ENCODE data around the gene BRAP.

DNA sequence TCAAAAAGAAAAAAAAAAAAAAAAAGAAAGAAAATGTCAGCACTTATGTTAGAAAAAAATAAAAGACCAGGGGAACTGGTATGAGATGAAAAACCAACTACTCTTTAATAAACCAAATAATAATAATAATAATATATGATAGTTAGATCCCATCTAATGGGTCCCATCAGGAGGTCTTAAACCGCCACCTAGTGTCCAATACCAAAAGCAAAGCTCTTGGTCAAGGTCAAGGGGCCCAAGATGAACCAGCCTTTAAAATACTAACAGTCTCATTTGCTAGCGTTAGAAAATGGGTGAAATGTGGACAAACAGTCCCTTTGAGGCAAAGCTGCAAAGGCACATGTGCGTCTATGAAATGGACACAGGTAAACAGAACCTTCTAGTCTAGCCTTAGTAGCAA, 12.3 kb downstream of the BRAP start:
- TF ChIP-seq, protein P1, sequence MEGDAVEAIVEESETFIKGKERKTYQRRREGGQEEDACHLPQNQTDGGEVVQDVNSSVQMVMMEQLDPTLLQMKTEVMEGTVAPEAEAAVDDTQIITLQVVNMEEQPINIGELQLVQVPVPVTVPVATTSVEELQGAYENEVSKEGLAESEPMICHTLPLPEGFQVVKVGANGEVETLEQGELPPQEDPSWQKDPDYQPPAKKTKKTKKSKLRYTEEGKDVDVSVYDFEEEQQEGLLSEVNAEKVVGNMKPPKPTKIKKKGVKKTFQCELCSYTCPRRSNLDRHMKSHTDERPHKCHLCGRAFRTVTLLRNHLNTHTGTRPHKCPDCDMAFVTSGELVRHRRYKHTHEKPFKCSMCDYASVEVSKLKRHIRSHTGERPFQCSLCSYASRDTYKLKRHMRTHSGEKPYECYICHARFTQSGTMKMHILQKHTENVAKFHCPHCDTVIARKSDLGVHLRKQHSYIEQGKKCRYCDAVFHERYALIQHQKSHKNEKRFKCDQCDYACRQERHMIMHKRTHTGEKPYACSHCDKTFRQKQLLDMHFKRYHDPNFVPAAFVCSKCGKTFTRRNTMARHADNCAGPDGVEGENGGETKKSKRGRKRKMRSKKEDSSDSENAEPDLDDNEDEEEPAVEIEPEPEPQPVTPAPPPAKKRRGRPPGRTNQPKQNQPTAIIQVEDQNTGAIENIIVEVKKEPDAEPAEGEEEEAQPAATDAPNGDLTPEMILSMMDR (conservative IDR thresholded peaks at IDR 0.05; ENCODE audit: low read length): peak; percentile 73
- no peak for TF ChIP-seq EZH2phosphoT487 (IDR thresholded peaks at IDR 0.05; ENCODE audit: borderline replicate concordance, low read depth, low read length)

Measured in OCI-LY7 (cell line).